Vagina (tissue), 2 donors: ENCODE data around the gene VPS35L.

Source experiments
- POLR2A ChIP-seq, 2 donors: fragments of 450-650 bp; IDR thresholded peaks; one replicate each; pipeline ENCODE4 v1.6.1; 2017; ENCODE audit warnings: antibody characterized with exemption in 2 of 2, mild to moderate bottlenecking in 2 of 2, moderate library complexity in 2 of 2
- POLR2AphosphoS5 ChIP-seq, 2 donors: sonication (generic); formaldehyde crosslinking; IDR thresholded peaks; one replicate each; pipeline ENCODE4 v1.9.0; 2017; ENCODE audit warnings: antibody characterized with exemption in 2 of 2, mild to moderate bottlenecking in 2 of 2, low read depth in 1 of 2; ENCODE audit not compliant: insufficient read depth in 1 of 2
- TF ChIP-seq, protein P1 (sequence below), 3 experiments: fragments of 450-650 bp in 2 of 3; fragments of 200-600 bp in 1 of 3; sonication (generic) in 1 of 3; IDR thresholded peaks; one replicate each; pipeline ENCODE4 v1.5.1; 2017 to 2019; ENCODE audit warnings: antibody characterized with exemption in 3 of 3, mild to moderate bottlenecking in 2 of 3, moderate library complexity in 2 of 3

DNA sequence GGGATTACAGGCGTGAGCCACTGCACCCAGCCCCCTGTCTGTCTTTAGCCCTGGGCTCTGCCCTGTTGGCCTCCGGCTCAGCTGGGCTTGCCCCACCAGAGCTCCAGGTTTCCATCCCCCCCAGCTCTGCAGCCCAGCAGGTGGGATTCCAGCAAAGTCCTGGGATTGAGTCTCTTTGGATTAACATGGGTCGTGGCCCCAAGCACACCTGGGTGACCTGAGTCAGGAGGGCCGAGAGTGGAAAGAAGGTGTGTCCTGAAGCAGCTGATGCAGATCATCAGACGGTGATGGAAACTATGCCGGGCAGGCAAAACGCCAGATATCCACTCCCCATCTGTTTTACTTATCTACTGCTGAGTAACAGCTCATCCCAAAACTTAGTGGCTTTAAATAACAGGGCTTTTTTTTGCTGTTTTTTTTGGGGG, 90.1 kb downstream of the VPS35L start:
- TF ChIP-seq, protein P1, sequence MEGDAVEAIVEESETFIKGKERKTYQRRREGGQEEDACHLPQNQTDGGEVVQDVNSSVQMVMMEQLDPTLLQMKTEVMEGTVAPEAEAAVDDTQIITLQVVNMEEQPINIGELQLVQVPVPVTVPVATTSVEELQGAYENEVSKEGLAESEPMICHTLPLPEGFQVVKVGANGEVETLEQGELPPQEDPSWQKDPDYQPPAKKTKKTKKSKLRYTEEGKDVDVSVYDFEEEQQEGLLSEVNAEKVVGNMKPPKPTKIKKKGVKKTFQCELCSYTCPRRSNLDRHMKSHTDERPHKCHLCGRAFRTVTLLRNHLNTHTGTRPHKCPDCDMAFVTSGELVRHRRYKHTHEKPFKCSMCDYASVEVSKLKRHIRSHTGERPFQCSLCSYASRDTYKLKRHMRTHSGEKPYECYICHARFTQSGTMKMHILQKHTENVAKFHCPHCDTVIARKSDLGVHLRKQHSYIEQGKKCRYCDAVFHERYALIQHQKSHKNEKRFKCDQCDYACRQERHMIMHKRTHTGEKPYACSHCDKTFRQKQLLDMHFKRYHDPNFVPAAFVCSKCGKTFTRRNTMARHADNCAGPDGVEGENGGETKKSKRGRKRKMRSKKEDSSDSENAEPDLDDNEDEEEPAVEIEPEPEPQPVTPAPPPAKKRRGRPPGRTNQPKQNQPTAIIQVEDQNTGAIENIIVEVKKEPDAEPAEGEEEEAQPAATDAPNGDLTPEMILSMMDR (IDR thresholded peaks at IDR 0.05), result no peak
- no peak for TF ChIP-seq POLR2AphosphoS5 (IDR thresholded peaks at IDR 0.05; ENCODE audit: insufficient read depth in 1 of 2, low read depth in 1 of 2)
- no peak for TF ChIP-seq POLR2A (IDR thresholded peaks at IDR 0.05)
